A673 (cell line): ENCODE measurements around the gene LSR. TPM values are rescaled to one million over a fixed set of nuclear protein-coding genes. Genes with fewer than 3 reads are reported as not detected.

Experiments used
- BruUV-seq: library from RNA; stranded (reverse); fragments of 400-500 nt; replicated peaks from 2 replicates; lab custom pipeline; 2021; lab: Mats Ljungman, UMichigan
- CTCF ChIA-PET: fragments of 300-600 bp; sonication (Branson Sonifier 250); formaldehyde crosslinking; loops from one replicate; lab custom pipeline; 2022; ENCODE audit warnings: antibody characterized with exemption; lab: Charles Lee
- POLR2A ChIA-PET: fragments of 300-600 bp; sonication (Branson Sonifier 250); formaldehyde crosslinking; loops from one replicate; lab custom pipeline; 2022; ENCODE audit warnings: antibody characterized with exemption; ENCODE audit not compliant: low non-redundant PET; lab: Charles Lee
- DNase-seq: peaks from one replicate; pipeline ENCODE4 v3.0.0-alpha.2; 2015; ENCODE audit warnings: low spot score
- H3K27ac ChIP-seq: fragments of 200-600 bp; sonication (generic); 2 replicates; pipeline ENCODE4 v1.5.1; 2016; ENCODE audit warnings: mixed run types, low read depth, mild to moderate bottlenecking, mixed read lengths, antibody characterized with exemption, low read length; ENCODE audit not compliant: poor library complexity, severe bottlenecking
- H3K27me3 ChIP-seq: fragments of 200-600 bp; sonication (generic); replicated peaks from 2 replicates; pipeline ENCODE4 v1.6.1; 2017; ENCODE audit warnings: mixed run types, low read depth, mild to moderate bottlenecking, mixed read lengths, antibody characterized with exemption, low read length; ENCODE audit not compliant: insufficient read depth, poor library complexity
- H3K36me3 ChIP-seq: fragments of 200-600 bp; sonication (generic); 2 replicates; pipeline ENCODE4 v1.6.1; 2016; ENCODE audit warnings: mixed run types, mild to moderate bottlenecking, mixed read lengths, antibody characterized with exemption, low read length; ENCODE audit not compliant: insufficient read depth, poor library complexity, severe bottlenecking
- H3K4me1 ChIP-seq: fragments of 200-600 bp; sonication (generic); 2 replicates; pipeline ENCODE4 v1.6.1; 2017; ENCODE audit warnings: mixed run types, mild to moderate bottlenecking, mixed read lengths, antibody characterized with exemption, low read length; ENCODE audit not compliant: insufficient read depth, poor library complexity, severe bottlenecking
- H3K4me3 ChIP-seq: fragments of 200-600 bp; sonication (generic); 2 replicates; pipeline ENCODE4 v1.5.1; 2016; ENCODE audit warnings: low read depth, mixed run types, mild to moderate bottlenecking, mixed read lengths, low read length; ENCODE audit not compliant: poor library complexity, severe bottlenecking
- H3K9me3 ChIP-seq: fragments of 200-600 bp; sonication (generic); 2 replicates; pipeline ENCODE4 v1.6.1; 2016; ENCODE audit warnings: mixed run types, low read depth, mild to moderate bottlenecking, mixed read lengths, antibody characterized with exemption, low read length; ENCODE audit not compliant: poor library complexity, severe bottlenecking
- EZH2 ChIP-seq: fragments of 200-600 bp; sonication (generic); IDR thresholded peaks from 2 replicates; pipeline ENCODE4 v1.6.1; 2017; ENCODE audit warnings: borderline replicate concordance, low read depth, mild to moderate bottlenecking, mixed read lengths, antibody characterized with exemption, low read length; ENCODE audit not compliant: poor library complexity, severe bottlenecking
- intact Hi-C: fragments of 100-400 bp; cut with micrococcal nuclease; formaldehyde crosslinking; loops from one replicate; pipeline ENCODE4 v1.10.0; 2022; ENCODE audit not compliant: unreplicated experiment
- total RNA-seq: library from RNA; stranded (reverse); gene quantifications from 2 replicates; pipeline ENCODE4 v1.2.3, GENCODE V29; 2021
- TF ChIP-seq, protein P1 (sequence below): fragments of 300-800, 200-600 bp; sonication (generic); conservative IDR thresholded peaks from 2 replicates; pipeline ENCODE4 v1.5.1; 2017; ENCODE audit warnings: low read depth, mild to moderate bottlenecking, antibody characterized with exemption, low read length, moderate library complexity, mixed read lengths

LSR gene
- total RNA-seq, 1 experiment from 2014 or later: 1.9 TPM

DNA sequence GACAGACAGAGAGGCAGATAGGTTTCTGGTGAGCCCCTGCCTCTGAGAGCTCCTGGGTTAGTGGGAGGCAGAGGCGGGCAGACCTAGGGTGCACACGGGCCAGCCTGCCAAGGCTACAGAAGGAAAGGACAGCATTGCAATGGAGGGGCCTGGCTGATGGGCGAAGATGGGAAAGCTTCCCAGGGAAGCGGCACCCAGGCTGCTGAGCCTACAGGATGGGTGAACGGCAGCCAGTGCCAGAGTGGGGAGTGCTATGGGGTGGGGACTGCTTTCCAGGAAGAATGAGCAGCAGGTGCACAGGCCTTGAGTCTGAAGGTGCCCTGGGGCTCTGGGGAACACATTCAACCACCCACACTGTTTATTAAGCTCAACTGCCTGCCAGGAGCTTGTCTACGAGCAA lies 42.5 kb downstream of the LSR start:
- no peak for DNase-seq
- Histone ChIP-seq H3K9me3 (no peaks in the 10 kb centered on the region), H3K27ac (no peak overlapping the region), H3K27me3 (peaks cover 36% of the 10 kb centered on the region), H3K4me1 (no peaks in the 10 kb centered on the region), H3K4me3 (no peak overlapping the region), H3K36me3 (no peaks in the 10 kb centered on the region)
- BruUV-seq: no TSS peak
- TF ChIP-seq EZH2: no peak
- TF ChIP-seq, protein P1, sequence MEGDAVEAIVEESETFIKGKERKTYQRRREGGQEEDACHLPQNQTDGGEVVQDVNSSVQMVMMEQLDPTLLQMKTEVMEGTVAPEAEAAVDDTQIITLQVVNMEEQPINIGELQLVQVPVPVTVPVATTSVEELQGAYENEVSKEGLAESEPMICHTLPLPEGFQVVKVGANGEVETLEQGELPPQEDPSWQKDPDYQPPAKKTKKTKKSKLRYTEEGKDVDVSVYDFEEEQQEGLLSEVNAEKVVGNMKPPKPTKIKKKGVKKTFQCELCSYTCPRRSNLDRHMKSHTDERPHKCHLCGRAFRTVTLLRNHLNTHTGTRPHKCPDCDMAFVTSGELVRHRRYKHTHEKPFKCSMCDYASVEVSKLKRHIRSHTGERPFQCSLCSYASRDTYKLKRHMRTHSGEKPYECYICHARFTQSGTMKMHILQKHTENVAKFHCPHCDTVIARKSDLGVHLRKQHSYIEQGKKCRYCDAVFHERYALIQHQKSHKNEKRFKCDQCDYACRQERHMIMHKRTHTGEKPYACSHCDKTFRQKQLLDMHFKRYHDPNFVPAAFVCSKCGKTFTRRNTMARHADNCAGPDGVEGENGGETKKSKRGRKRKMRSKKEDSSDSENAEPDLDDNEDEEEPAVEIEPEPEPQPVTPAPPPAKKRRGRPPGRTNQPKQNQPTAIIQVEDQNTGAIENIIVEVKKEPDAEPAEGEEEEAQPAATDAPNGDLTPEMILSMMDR: no peak
- intact Hi-C loops: no loop called here
- POLR2A ChIA-PET: no interaction called here
- CTCF ChIA-PET: no interaction called here

DNA sequence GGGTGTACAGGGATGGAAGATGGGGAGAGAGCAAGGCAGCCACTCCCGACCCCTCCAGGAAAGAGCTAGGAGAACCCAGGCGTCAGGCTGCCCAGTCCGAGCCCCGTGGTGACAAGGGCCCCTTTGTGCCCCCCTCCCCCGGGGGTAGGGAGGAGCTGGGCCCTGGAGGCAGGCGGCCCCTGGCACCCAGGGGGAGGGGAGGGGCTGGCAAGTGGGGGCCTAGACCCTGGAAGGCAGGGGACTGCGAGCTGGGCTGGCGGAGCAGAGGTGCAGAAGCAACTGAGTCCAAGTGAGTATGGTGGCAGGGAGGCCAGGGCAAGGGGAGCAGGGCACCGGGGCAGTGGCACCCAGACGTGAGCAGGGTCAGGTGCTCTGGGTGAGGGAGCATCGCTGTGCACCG lies 43.1 kb downstream of the LSR start, which contains the start of gene MAG:
Gene MAG (plus strand): TSS at position 246 of the 400 bp plus-strand sequence. CDS start 3,248 bp downstream, outside the sequence.
- no peaks in the 10 kb centered on the region for H3K36me3 ChIP-seq
- no peak within 1 kb of the TSS for H3K27ac ChIP-seq
- intact Hi-C loops: no loop called here
- BruUV-seq: no TSS peak
- DNase-seq: no peak
- no peak within 1 kb of the TSS for H3K4me3 ChIP-seq
- no peaks in the 10 kb centered on the region for H3K4me1 ChIP-seq
- H3K9me3 ChIP-seq: no peaks in the 10 kb centered on the region
- ChIA-PET POLR2A (no interaction called here), CTCF (no interaction called here)
- H3K27me3 ChIP-seq: peaks cover 36% of the 10 kb centered on the region
- TF ChIP-seq, protein P1: no peak
- TF ChIP-seq EZH2: no peak

DNA sequence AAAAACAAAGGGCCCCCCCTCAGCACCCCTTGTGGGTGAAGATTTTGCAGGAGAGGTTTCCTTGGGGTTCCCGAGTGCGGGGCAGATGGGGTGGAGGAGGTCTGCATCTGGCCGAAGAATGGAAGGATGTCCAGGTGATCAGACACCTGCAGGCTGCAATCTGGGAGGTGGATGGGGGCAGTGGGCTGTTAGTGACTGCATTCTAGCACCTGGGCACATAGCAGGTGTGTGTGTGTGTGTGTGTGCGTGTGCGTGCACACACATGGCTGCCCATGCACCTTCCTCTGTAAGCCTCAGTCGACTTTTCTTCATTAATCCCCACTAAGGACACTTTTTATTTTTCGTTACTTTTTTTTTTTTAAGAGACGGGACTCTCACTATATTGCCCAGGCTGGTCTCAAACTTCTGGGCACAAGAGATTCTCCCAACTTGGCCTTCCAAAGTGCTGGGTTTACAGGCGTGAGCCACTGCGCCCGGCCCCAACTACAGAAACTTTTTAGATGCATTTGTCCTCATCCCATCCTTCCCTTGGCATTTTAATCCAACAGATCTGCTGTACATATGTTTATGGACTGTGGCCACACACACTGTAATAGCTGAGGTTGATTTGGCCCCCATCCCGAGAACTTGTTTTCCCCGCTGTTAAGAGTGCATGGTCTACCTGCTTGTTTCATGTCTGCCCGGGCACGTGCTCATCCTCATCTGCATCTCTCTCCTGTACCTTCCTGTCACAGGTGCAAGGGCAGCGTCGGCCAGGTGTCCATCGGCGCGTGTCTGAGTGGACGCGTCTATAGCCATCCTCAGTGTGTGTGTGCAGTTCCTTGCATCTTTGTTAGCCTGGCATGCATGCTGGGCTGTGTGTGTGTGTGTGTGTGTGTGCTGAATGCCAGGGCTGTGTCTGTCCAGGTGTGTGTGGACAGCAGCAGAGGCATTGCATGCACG lies 43.9 kb downstream of the LSR start:
- POLR2A ChIA-PET: interaction anchor here (0.7 kb wide), 1 partner anchor 14 kb away, joined by 4 read pairs; no protein-coding TSS in a partner anchor
- CTCF ChIA-PET: no interaction called here
- no peaks in the 10 kb centered on the region for H3K36me3 ChIP-seq
- intact Hi-C loops: no loop called here
- no peaks in the 10 kb centered on the region for H3K4me1 ChIP-seq
- no peaks in the 10 kb centered on the region for H3K9me3 ChIP-seq
- DNase-seq: no peak
- TF ChIP-seq, protein P1: no peak
- TF ChIP-seq EZH2: no peak
- BruUV-seq: no TSS peak
- no peak overlapping the region for H3K27ac ChIP-seq
- H3K27me3 ChIP-seq: peaks cover 36% of the 10 kb centered on the region
- H3K4me3 ChIP-seq: no peak overlapping the region
